ENCODE data around the gene VAPA. TPM values are rescaled to one million over a fixed set of nuclear protein-coding genes. Genes with fewer than 3 reads are reported as not detected.

Gene VAPA
- total and polyA plus RNA-seq, 9 of the 15 experiments (the other 6 are each of a cell fraction or from before 2014, with no cell fraction given): 219 to 902 (median 526) TPM

- TF ChIP-seq BMI1 (IDR thresholded peaks at IDR 0.05; ENCODE audit: low read length) (no peak), ZNF3 (CRISPR knock-in tag; IDR thresholded peaks at IDR 0.05) (no peak), ZNF24 (IDR thresholded peaks at IDR 0.05) (0 out of 2 replicates have a peak, but pooled peaks have one; percentile 62), HNRNPK (IDR thresholded peaks at IDR 0.05; ENCODE audit: low read depth, low read length, poor library complexity, severe bottlenecking) (no peak), HDAC1 (IDR thresholded peaks at IDR 0.05) (peak in 1 of 2 experiments; percentile 65; a peak in 1 of 4 replicates), KDM1A (IDR thresholded peaks at IDR 0.05) (no peak; a peak in 1 of 4 replicates), NCOA6 (IDR thresholded peaks at IDR 0.05) (0 out of 2 replicates have a peak, but pooled peaks have one; percentile 5), ZBTB5 (IDR thresholded peaks at IDR 0.05) (no peak), CCNT2 (IDR thresholded peaks at IDR 0.05; ENCODE audit: borderline replicate concordance, extremely low read depth, insufficient read length, low read depth, low read length) (peak; percentile 66), FIP1L1 (IDR thresholded peaks at IDR 0.05; ENCODE audit: low read depth, low read length, poor library complexity, severe bottlenecking) (no peak), CTBP1 (IDR thresholded peaks at IDR 0.05; ENCODE audit: borderline replicate concordance) (peak; percentile 88), RCOR1 (IDR thresholded peaks at IDR 0.05; ENCODE audit: borderline replicate concordance in 1 of 2, low read depth in 2 of 2, low read length in 2 of 2) (peak in 1 of 2 experiments; percentile 69; a peak in 2 of 4 replicates), STAT5A (IDR thresholded peaks at IDR 0.05; ENCODE audit: borderline replicate concordance, low read length) (no peak; the same call in 1 of the 2 replicates), GATAD2A (IDR thresholded peaks at IDR 0.05) (no peak), DEAF1 (CRISPR knock-in tag; IDR thresholded peaks at IDR 0.05) (no peak), NR4A1 (CRISPR knock-in tag; IDR thresholded peaks at IDR 0.05) (no peak), NR4A1 (tag; IDR thresholded peaks at IDR 0.05) (peak; percentile 88; the same call in 1 of the 2 replicates), USF1 (CRISPR knock-in tag; IDR thresholded peaks at IDR 0.05) (no peak), MAZ (CRISPR knock-in tag; conservative IDR thresholded peaks at IDR 0.05 in 1 of 2, IDR thresholded peaks at IDR 0.05 in 1 of 2) (peak; percentile 41 to 69; a peak in 1 of 4 replicates)
- TF ChIP-seq, protein P1, sequence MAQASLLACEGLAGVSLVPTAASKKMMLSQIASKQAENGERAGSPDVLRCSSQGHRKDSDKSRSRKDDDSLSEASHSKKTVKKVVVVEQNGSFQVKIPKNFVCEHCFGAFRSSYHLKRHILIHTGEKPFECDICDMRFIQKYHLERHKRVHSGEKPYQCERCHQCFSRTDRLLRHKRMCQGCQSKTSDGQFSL (CRISPR knock-in tag; IDR thresholded peaks at IDR 0.05): no peak
- TF ChIP-seq, protein P1 (tag; IDR thresholded peaks at IDR 0.05): peak in 1 of 2 experiments; percentile 64; a peak in 1 of 4 replicates
- TF ChIP-seq, protein P2, sequence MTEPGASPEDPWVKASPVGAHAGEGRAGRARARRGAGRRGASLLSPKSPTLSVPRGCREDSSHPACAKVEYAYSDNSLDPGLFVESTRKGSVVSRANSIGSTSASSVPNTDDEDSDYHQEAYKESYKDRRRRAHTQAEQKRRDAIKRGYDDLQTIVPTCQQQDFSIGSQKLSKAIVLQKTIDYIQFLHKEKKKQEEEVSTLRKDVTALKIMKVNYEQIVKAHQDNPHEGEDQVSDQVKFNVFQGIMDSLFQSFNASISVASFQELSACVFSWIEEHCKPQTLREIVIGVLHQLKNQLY (CRISPR knock-in tag; conservative IDR thresholded peaks at IDR 0.05): no peak
These were observed 14.8 kb upstream of the VAPA start (continued) for GRCh38 chr18:9898792-9899549.
